OCI-LY7 (cell line): ENCODE results near the gene SLC19A1. TPM values are rescaled to one million over a fixed set of nuclear protein-coding genes. Genes with fewer than 3 reads are reported as not detected.

Experiments
- BruUV-seq: library from RNA; stranded (reverse); fragments of 400-500 nt; replicated peaks from 2 replicates; lab custom pipeline; 2021; lab: Mats Ljungman, UMichigan
- CTCF ChIA-PET: fragments of 300-600 bp; sonication (Branson Sonifier 250); formaldehyde crosslinking; loops from one replicate; lab custom pipeline; 2022; ENCODE audit warnings: antibody characterized with exemption; ENCODE audit not compliant: unreplicated experiment; lab: Charles Lee
- POLR2A ChIA-PET: fragments of 300-600 bp; sonication (Branson Sonifier 250); formaldehyde crosslinking; loops from one replicate; lab custom pipeline; 2022; ENCODE audit warnings: antibody characterized with exemption; lab: Charles Lee
- DNase-seq: peaks from one replicate; pipeline ENCODE4 v3.0.0-alpha.2; 2015; ENCODE audit warnings: low spot score
- H2AFZ ChIP-seq: fragments of 200-600 bp; sonication (generic), shearing (Covaris generic); 2 replicates; pipeline ENCODE4 v1.6.1; 2014; ENCODE audit warnings: mild to moderate bottlenecking, antibody characterized with exemption, low read length, moderate library complexity
- H3K27ac ChIP-seq: fragments of 200-600 bp; sonication (generic); 2 replicates; pipeline ENCODE4 v1.5.1; 2014; ENCODE audit warnings: mixed run types, low read depth, mild to moderate bottlenecking, moderate library complexity, low read length, inconsistent platforms; ENCODE audit not compliant: poor library complexity, severe bottlenecking
- H3K36me3 ChIP-seq: fragments of 200-600 bp; sonication (generic); 2 replicates; pipeline ENCODE4 v1.6.1; 2014; ENCODE audit warnings: mild to moderate bottlenecking, antibody characterized with exemption, low read length, moderate library complexity, mixed read lengths; ENCODE audit not compliant: insufficient read depth
- H3K4me1 ChIP-seq: fragments of 200-600 bp; sonication (generic); 2 replicates; pipeline ENCODE4 v1.5.1; 2014; ENCODE audit warnings: mild to moderate bottlenecking, low read length; ENCODE audit not compliant: insufficient read depth, poor library complexity, severe bottlenecking
- H3K4me2 ChIP-seq: fragments of 200-600 bp; sonication (generic); 2 replicates; pipeline ENCODE4 v1.6.1; 2014; ENCODE audit warnings: mild to moderate bottlenecking, low read length
- H3K4me3 ChIP-seq: fragments of 200-600 bp; sonication (generic); 2 replicates; pipeline ENCODE4 v1.5.1; 2014; ENCODE audit warnings: mild to moderate bottlenecking, low read depth, low read length; ENCODE audit not compliant: poor library complexity, severe bottlenecking
- H3K79me2 ChIP-seq: fragments of 200-600 bp; sonication (generic); 2 replicates; pipeline ENCODE4 v1.6.1; 2016; ENCODE audit warnings: low read depth, mild to moderate bottlenecking, low read length, moderate library complexity, mixed read lengths; ENCODE audit not compliant: insufficient read depth
- H3K9me2 ChIP-seq: fragments of 200-600 bp; sonication (generic); 2 replicates; pipeline ENCODE4 v1.6.1; 2016; ENCODE audit warnings: mild to moderate bottlenecking, low read length, mixed read lengths; ENCODE audit not compliant: insufficient read depth
- H3K9me3 ChIP-seq: fragments of 200-600 bp; sonication (generic); 2 replicates; pipeline ENCODE4 v1.6.1; 2014; ENCODE audit warnings: mild to moderate bottlenecking, mixed run types, low read length, mixed read lengths
- H4K20me1 ChIP-seq: fragments of 200-600 bp; sonication (generic); 2 replicates; pipeline ENCODE4 v1.6.1; 2014; ENCODE audit warnings: mild to moderate bottlenecking, antibody characterized with exemption, low read length, moderate library complexity, mixed read lengths; ENCODE audit not compliant: insufficient read depth
- CTCF ChIP-seq: fragments of 200-600 bp; sonication (generic); conservative IDR thresholded peaks from 2 replicates; pipeline ENCODE4 v1.5.1; 2014; ENCODE audit warnings: mild to moderate bottlenecking, antibody characterized with exemption, low read length, moderate library complexity, mixed read lengths
- EZH2phosphoT487 ChIP-seq: fragments of 200-600 bp; sonication (generic); IDR thresholded peaks from 2 replicates; pipeline ENCODE4 v1.6.1; 2018; ENCODE audit warnings: low read depth, borderline replicate concordance, mild to moderate bottlenecking, mixed run types, antibody characterized with exemption, low read length, moderate library complexity, mixed read lengths
- intact Hi-C: fragments of 100-400 bp; cut with micrococcal nuclease; formaldehyde crosslinking; loops from one replicate; pipeline ENCODE4 v1.10.0; 2022; ENCODE audit not compliant: unreplicated experiment
- total RNA-seq, 2 experiments: library from RNA; depleted of rRNA in 1 of 2; stranded (reverse); fragments of >200 nt in 1 of 2; shearing (Covaris generic) in 1 of 2; gene quantifications; 2 replicates each; pipeline ENCODE4 v1.2.3, GENCODE V29; 2014 to 2022

The SLC19A1 gene
- total RNA-seq, 2 experiments from 2014 or later, result 17.9 to 41.2 TPM

GRCh38 chr21:45554477-45555175 is 12.4 kb upstream of the SLC19A1 start:
- Histone ChIP-seq H3K4me2 (peak overlapping the region; percentile 88), H4K20me1 (no peaks in the 10 kb centered on the region), H3K36me3 (no peaks in the 10 kb centered on the region), H3K4me3 (peak overlapping the region; percentile 64), H3K9me2 (no peaks in the 10 kb centered on the region), H3K27ac (no peak overlapping the region), H3K4me1 (peaks cover 25% of the 10 kb centered on the region), H3K79me2 (no peaks in the 10 kb centered on the region), H2AFZ (peak overlapping the region; percentile 77; the same call in 1 of the 2 replicates), H3K9me3 (no peaks in the 10 kb centered on the region)
- intact Hi-C loops, result loop anchor here (5.0 kb wide), 1 partner anchor 88 kb away; the partner anchor contains the start of gene PCBP3
- TF ChIP-seq CTCF (peak; percentile 70), EZH2phosphoT487 (no peak)
- no TSS peak for BruUV-seq
- peak; percentile 72 for DNase-seq
- ChIA-PET POLR2A (no interaction called here), CTCF (no interaction called here)

- H3K4me2 ChIP-seq, result no peak overlapping the region
- TF ChIP-seq CTCF, result no peak
- no TSS peak for BruUV-seq
- H3K9me3 ChIP-seq, result no peaks in the 10 kb centered on the region
- H2AFZ ChIP-seq, result no peak overlapping the region
- no peaks in the 10 kb centered on the region for H3K79me2 ChIP-seq
- intact Hi-C loops, result no loop called here
- H3K4me1 ChIP-seq, result peaks cover 25% of the 10 kb centered on the region
- CTCF ChIA-PET, result no interaction called here
- H3K4me3 ChIP-seq, result no peak overlapping the region
- H4K20me1 ChIP-seq, result no peaks in the 10 kb centered on the region
- POLR2A ChIA-PET, result no interaction called here
- no peak overlapping the region for H3K27ac ChIP-seq
- H3K9me2 ChIP-seq, result no peaks in the 10 kb centered on the region
- no peaks in the 10 kb centered on the region for H3K36me3 ChIP-seq
- no peak for DNase-seq
Measured at GRCh38 chr21:45552696-45553391, 10.6 kb upstream of the SLC19A1 start.
